Fibroblast of the aortic adventitia (primary cell): ENCODE measurements around the gene PEX11A. TPM values are rescaled to one million over a fixed set of nuclear protein-coding genes. Genes with fewer than 3 reads are reported as not detected.
A peak's percentile ranks its signal among the peaks of the same experiment; 100 is the strongest.

Source experiments
- DNase-seq: peaks from one replicate; pipeline ENCODE4 v3.0.0-alpha.2; 2010; ENCODE audit warnings: low read depth
- H3K4me3 ChIP-seq: 2 replicates; pipeline ENCODE4 v1.5.1; 2011; ENCODE audit warnings: low read depth, mild to moderate bottlenecking, control low read depth, low read length, moderate library complexity
- total RNA-seq: library from RNA; depleted of rRNA; stranded (reverse); fragments of >200 nt; gene quantifications from 2 replicates; pipeline ENCODE4 v1.2.3, GENCODE V29; 2012; ENCODE audit warnings: low replicate concordance
- TF ChIP-seq, protein P1 (sequence below): IDR thresholded peaks from 2 replicates; pipeline ENCODE4 v1.5.1; 2011; ENCODE audit warnings: mild to moderate bottlenecking, low read length, control low read depth, inconsistent platforms; ENCODE audit not compliant: insufficient read depth

The PEX11A gene
- total RNA-seq, 1 donor, result 8.7 TPM

DNA sequence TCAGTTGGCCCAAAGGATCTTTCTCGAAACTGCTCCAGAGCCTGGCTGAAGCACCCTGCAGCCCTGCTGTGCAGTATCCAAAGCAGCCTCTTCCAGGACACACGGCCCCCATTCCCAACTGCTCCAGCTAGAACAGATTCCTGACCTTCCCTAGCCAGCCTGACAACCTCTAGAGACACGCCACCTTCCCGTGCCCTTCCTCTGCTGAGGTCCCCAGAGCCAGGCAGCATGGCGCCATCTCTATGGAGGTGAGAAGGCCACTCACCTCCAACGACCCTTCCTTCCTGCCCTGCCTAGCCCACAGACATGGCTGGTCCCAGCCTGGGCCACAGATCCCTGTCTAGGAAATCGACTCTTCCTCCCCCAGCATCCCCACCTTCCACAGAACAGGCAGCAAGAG is 38.4 kb downstream of the PEX11A start:
- H3K4me3 ChIP-seq, result no peak overlapping the region
- DNase-seq, result no peak
- TF ChIP-seq, protein P1, sequence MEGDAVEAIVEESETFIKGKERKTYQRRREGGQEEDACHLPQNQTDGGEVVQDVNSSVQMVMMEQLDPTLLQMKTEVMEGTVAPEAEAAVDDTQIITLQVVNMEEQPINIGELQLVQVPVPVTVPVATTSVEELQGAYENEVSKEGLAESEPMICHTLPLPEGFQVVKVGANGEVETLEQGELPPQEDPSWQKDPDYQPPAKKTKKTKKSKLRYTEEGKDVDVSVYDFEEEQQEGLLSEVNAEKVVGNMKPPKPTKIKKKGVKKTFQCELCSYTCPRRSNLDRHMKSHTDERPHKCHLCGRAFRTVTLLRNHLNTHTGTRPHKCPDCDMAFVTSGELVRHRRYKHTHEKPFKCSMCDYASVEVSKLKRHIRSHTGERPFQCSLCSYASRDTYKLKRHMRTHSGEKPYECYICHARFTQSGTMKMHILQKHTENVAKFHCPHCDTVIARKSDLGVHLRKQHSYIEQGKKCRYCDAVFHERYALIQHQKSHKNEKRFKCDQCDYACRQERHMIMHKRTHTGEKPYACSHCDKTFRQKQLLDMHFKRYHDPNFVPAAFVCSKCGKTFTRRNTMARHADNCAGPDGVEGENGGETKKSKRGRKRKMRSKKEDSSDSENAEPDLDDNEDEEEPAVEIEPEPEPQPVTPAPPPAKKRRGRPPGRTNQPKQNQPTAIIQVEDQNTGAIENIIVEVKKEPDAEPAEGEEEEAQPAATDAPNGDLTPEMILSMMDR, result no peak

- H3K4me3 ChIP-seq, result no peak overlapping the region
- TF ChIP-seq, protein P1, result no peak
- DNase-seq, result no peak
These were observed 40.8 kb downstream of the PEX11A start for GRCh38 chr15:89649716-89650115.

- TF ChIP-seq, protein P1, result no peak
- no peak for DNase-seq
These were observed 41.4 kb downstream of the PEX11A start for GRCh38 chr15:89649013-89649625.

GRCh38 chr15:89648106-89649012 is 42.2 kb downstream of the PEX11A start:
- TF ChIP-seq, protein P1, result no peak
- H3K4me3 ChIP-seq, result no peak overlapping the region
- DNase-seq, result no peak

More at GRCh38 chr15:89649013-89649625, 41.4 kb downstream of the PEX11A start:
- no peak overlapping the region for H3K4me3 ChIP-seq

DNA sequence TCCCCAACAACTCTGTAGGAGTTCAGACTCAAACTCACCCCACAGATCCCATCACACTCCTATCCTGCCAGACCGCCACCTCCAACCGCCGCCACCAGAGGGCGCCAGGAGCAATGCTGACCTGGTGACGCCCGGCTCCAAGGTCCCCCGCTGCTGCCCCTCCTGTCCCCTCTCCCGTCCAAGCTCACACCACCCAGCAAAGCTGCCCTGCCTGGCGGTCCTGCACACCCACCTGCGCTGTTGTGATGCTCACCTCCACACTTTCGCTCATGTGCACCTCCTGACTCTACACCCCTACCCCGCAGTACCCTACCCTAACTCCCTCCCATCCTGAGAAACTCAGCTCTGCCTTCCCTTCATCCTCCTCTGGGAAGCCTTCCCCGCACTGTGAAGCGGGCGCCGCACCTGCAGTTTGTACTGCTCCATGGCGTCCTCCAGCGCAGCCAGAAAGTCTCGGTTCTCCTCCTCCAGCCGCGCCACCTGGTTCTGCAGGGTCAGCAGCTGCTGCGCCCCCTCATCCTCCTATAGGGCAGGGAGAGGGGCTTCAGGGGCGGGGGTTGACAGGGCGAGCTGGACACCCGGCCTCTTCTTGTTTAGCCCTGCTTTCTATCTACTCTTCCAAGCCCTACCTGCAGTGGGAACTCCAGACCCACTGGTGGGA is 43.2 kb downstream of the PEX11A start:
- peak; percentile 57 for DNase-seq
- TF ChIP-seq, protein P1, result peak; percentile 92
- no peak overlapping the region for H3K4me3 ChIP-seq

- TF ChIP-seq, protein P1, result no peak
- no peak overlapping the region for H3K4me3 ChIP-seq
- no peak for DNase-seq
These were observed 44.0 kb downstream of the PEX11A start for GRCh38 chr15:89646416-89647141.
